GM08714 (cell line): ENCODE data around the gene NCKAP5.
"Not testable (repeated sequence)": the region's sequence is repeated elsewhere in the genome, so short reads cannot be mapped to it uniquely, and the experiment has no call there.

Experiments
- H3K4me3 ChIP-seq: fragments of 200-500 bp; sonication (Bioruptor generic); 2 replicates; pipeline ENCODE4 v1.5.1; 2014; ENCODE audit warnings: mild to moderate bottlenecking, low read length, inconsistent platforms
- ZNF274 ChIP-seq: IDR thresholded peaks from 2 replicates; pipeline ENCODE4 v1.6.1; 2012; ENCODE audit warnings: mild to moderate bottlenecking, low read depth, low read length

NCKAP5 gene

GRCh38 chr2:132845339-132845738, 722.9 kb downstream of the NCKAP5 start:
- no peak for TF ChIP-seq ZNF274
- no peak overlapping the region for H3K4me3 ChIP-seq

GRCh38 chr2:132844585-132844984, 723.7 kb downstream of the NCKAP5 start:
- no peak for TF ChIP-seq ZNF274
- no peak overlapping the region for H3K4me3 ChIP-seq

GRCh38 chr2:132837769-132838168, 730.5 kb downstream of the NCKAP5 start:
- TF ChIP-seq ZNF274 = no peak
- no peak overlapping the region for H3K4me3 ChIP-seq

GRCh38 chr2:132830321-132830827, 737.9 kb downstream of the NCKAP5 start:
- no peak for TF ChIP-seq ZNF274

GRCh38 chr2:132825601-132826000, 742.7 kb downstream of the NCKAP5 start:
- no peak overlapping the region for H3K4me3 ChIP-seq
- no peak for TF ChIP-seq ZNF274

More at GRCh38 chr2:132830321-132830827, 737.9 kb downstream of the NCKAP5 start:
- no peak overlapping the region for H3K4me3 ChIP-seq

- TF ChIP-seq ZNF274 = no peak
- H3K4me3 ChIP-seq = no peak overlapping the region
Observed at GRCh38 chr2:132824716-132825115, 743.5 kb downstream of the NCKAP5 start.

GRCh38 chr2:132816234-132816633, 752.0 kb downstream of the NCKAP5 start:
- no peak overlapping the region for H3K4me3 ChIP-seq

GRCh38 chr2:132815516-132815915, 752.7 kb downstream of the NCKAP5 start:
- H3K4me3 ChIP-seq = no peak overlapping the region
- TF ChIP-seq ZNF274 = no peak

More at GRCh38 chr2:132816234-132816633, 752.0 kb downstream of the NCKAP5 start:
- TF ChIP-seq ZNF274 = no peak

- H3K4me3 ChIP-seq = no peak overlapping the region
- no peak for TF ChIP-seq ZNF274
Observed at GRCh38 chr2:132814651-132815050, 753.6 kb downstream of the NCKAP5 start.

GRCh38 chr2:132813422-132813821, 754.8 kb downstream of the NCKAP5 start:
- H3K4me3 ChIP-seq = no peak overlapping the region
- TF ChIP-seq ZNF274 = no peak

- no peak overlapping the region for H3K4me3 ChIP-seq
- no peak for TF ChIP-seq ZNF274
Observed at GRCh38 chr2:132811148-132811915, 756.9 kb downstream of the NCKAP5 start.

GRCh38 chr2:132809962-132810361, 758.3 kb downstream of the NCKAP5 start:
- not testable (repeated sequence) for H3K4me3 ChIP-seq

GRCh38 chr2:132804051-132804450, 764.2 kb downstream of the NCKAP5 start:
- H3K4me3 ChIP-seq = no peak overlapping the region
- TF ChIP-seq ZNF274 = no peak

GRCh38 chr2:132798341-132798740, 769.9 kb downstream of the NCKAP5 start:
- TF ChIP-seq ZNF274 = no peak
- no peak overlapping the region for H3K4me3 ChIP-seq

GRCh38 chr2:132797556-132797955, 770.7 kb downstream of the NCKAP5 start:
- H3K4me3 ChIP-seq = no peak overlapping the region
- no peak for TF ChIP-seq ZNF274

GRCh38 chr2:132797071-132797470, 771.2 kb downstream of the NCKAP5 start:
- H3K4me3 ChIP-seq = no peak overlapping the region
- no peak for TF ChIP-seq ZNF274

- no peak overlapping the region for H3K4me3 ChIP-seq
- no peak for TF ChIP-seq ZNF274
Observed at GRCh38 chr2:132795220-132795619, 773.0 kb downstream of the NCKAP5 start.
